ENCODE results near the gene HVCN1. TPM values are rescaled to one million over a fixed set of nuclear protein-coding genes. Genes with fewer than 3 reads are reported as not detected.
A peak's percentile ranks its signal among the peaks of the same experiment; 100 is the strongest.
"Not testable (repeated sequence)": the region's sequence is repeated elsewhere in the genome, so short reads cannot be mapped to it uniquely, and the experiment has no call there.

The HVCN1 gene
- total RNA-seq, 2 experiments from 2014 or later, result 3.9 to 4.1 TPM

GRCh38 chr12:110726028-110726427, 37.1 kb upstream of the HVCN1 start:
- ChIA-PET CTCF (no interaction called here), POLR2A (interaction anchor here (1.1 kb wide), 1 partner anchor 17 kb away, joined by 3 read pairs; the partner anchor contains the start of gene PPP1CC)
- peaks cover 92% of the 10 kb centered on the region for H3K36me3 ChIP-seq (ENCODE audit: insufficient read depth, low read length)
- peaks cover 97% of the 10 kb centered on the region for H3K36me3 Mint-ChIP-seq (ENCODE audit: low read depth)
- no peaks in the 10 kb centered on the region for H3K27me3 ChIP-seq (ENCODE audit: control insufficient read depth in 1 of 2, insufficient read depth in 2 of 2, low read length in 2 of 2)
- no peak overlapping the region for H3K4me3 Mint-ChIP-seq
- TF ChIP-seq CTCF (IDR thresholded peaks at IDR 0.05), result no peak
- no peak overlapping the region for H3K4me3 ChIP-seq (ENCODE audit: low read length)
- no peaks in the 10 kb centered on the region for H3K9me3 ChIP-seq (ENCODE audit: control insufficient read depth in 1 of 2, insufficient read depth in 1 of 2, low read length in 2 of 2)
- DNase-seq, result no peak
- peaks cover 32% of the 10 kb centered on the region for H3K4me1 ChIP-seq (ENCODE audit: insufficient read depth, low read length)
- H3K27ac ChIP-seq (ENCODE audit: low read depth in 1 of 2, low read length in 2 of 2), result no peak overlapping the region
- H3K4me1 Mint-ChIP-seq (ENCODE audit: low read depth), result peaks cover 35% of the 10 kb centered on the region
- no peaks in the 10 kb centered on the region for H3K27me3 Mint-ChIP-seq
- peak overlapping the region; percentile 70 for H3K27ac Mint-ChIP-seq
- intact Hi-C loops (cut with DNase I, micrococcal nuclease), result no loop called here
- no peak for ATAC-seq (ENCODE audit: poor library complexity)
- H3K9me3 Mint-ChIP-seq, result no peaks in the 10 kb centered on the region

- Histone ChIP-seq H3K36me3 (ENCODE audit: insufficient read depth, low read length) (peaks cover 92% of the 10 kb centered on the region), H3K4me1 (ENCODE audit: insufficient read depth, low read length) (peaks cover 32% of the 10 kb centered on the region), H3K27ac (ENCODE audit: low read depth in 1 of 2, low read length in 2 of 2) (no peak overlapping the region), H3K27me3 (ENCODE audit: control insufficient read depth in 1 of 2, insufficient read depth in 2 of 2, low read length in 2 of 2) (no peaks in the 10 kb centered on the region), H3K4me3 (ENCODE audit: low read length) (no peak overlapping the region), H3K9me3 (ENCODE audit: control insufficient read depth in 1 of 2, insufficient read depth in 1 of 2, low read length in 2 of 2) (no peaks in the 10 kb centered on the region)
- Mint-ChIP-seq H3K4me1 (ENCODE audit: low read depth) (peaks cover 28% of the 10 kb centered on the region), H3K27me3 (no peaks in the 10 kb centered on the region), H3K36me3 (ENCODE audit: low read depth) (peaks cover 97% of the 10 kb centered on the region), H3K9me3 (no peaks in the 10 kb centered on the region), H3K27ac (peak overlapping the region; percentile 19), H3K4me3 (no peak overlapping the region)
- no peak for ATAC-seq (ENCODE audit: poor library complexity)
- POLR2A ChIA-PET, result no interaction called here
- CTCF ChIA-PET, result no interaction called here
- no peak for TF ChIP-seq CTCF (IDR thresholded peaks at IDR 0.05)
- DNase-seq, result no peak
- intact Hi-C loops (cut with DNase I, micrococcal nuclease), result no loop called here
Observed at GRCh38 chr12:110725267-110725666, 36.4 kb upstream of the HVCN1 start.

- H3K9me3 ChIP-seq (ENCODE audit: control insufficient read depth in 1 of 2, insufficient read depth in 1 of 2, low read length in 2 of 2); H3K9me3 Mint-ChIP-seq; POLR2A ChIA-PET; H3K27ac Mint-ChIP-seq; CTCF ChIA-PET; ATAC-seq (ENCODE audit: poor library complexity); H3K27ac ChIP-seq (ENCODE audit: low read depth in 1 of 2, low read length in 2 of 2); H3K27me3 Mint-ChIP-seq; intact Hi-C loops (cut with DNase I, micrococcal nuclease); H3K4me3 Mint-ChIP-seq; DNase-seq; H3K4me3 ChIP-seq (ENCODE audit: low read length); H3K27me3 ChIP-seq (ENCODE audit: control insufficient read depth in 1 of 2, insufficient read depth in 2 of 2, low read length in 2 of 2): not testable (repeated sequence)
- H3K4me1 Mint-ChIP-seq (ENCODE audit: low read depth), result peaks cover 20% of the 10 kb centered on the region
- peaks cover 99% of the 10 kb centered on the region for H3K36me3 Mint-ChIP-seq (ENCODE audit: low read depth)
- H3K4me1 ChIP-seq (ENCODE audit: insufficient read depth, low read length), result peaks cover 20% of the 10 kb centered on the region
- H3K36me3 ChIP-seq (ENCODE audit: insufficient read depth, low read length), result peaks cover 96% of the 10 kb centered on the region
Observed at GRCh38 chr12:110722892-110723291, 34.0 kb upstream of the HVCN1 start.

- Histone ChIP-seq H3K4me3 (ENCODE audit: low read length) (no peak overlapping the region), H3K27me3 (ENCODE audit: control insufficient read depth in 1 of 2, insufficient read depth in 2 of 2, low read length in 2 of 2) (no peaks in the 10 kb centered on the region), H3K36me3 (ENCODE audit: insufficient read depth, low read length) (peaks cover 98% of the 10 kb centered on the region), H3K9me3 (ENCODE audit: control insufficient read depth in 1 of 2, insufficient read depth in 1 of 2, low read length in 2 of 2) (no peaks in the 10 kb centered on the region), H3K27ac (ENCODE audit: low read depth in 1 of 2, low read length in 2 of 2) (no peak overlapping the region), H3K4me1 (ENCODE audit: insufficient read depth, low read length) (peaks cover 13% of the 10 kb centered on the region)
- H3K4me1 Mint-ChIP-seq (ENCODE audit: low read depth), result peaks cover 10% of the 10 kb centered on the region
- H3K27ac Mint-ChIP-seq, result peak overlapping the region; percentile 27
- H3K4me3 Mint-ChIP-seq, result no peak overlapping the region
- DNase-seq (no peak), ATAC-seq (ENCODE audit: poor library complexity) (no peak)
- CTCF ChIA-PET, result no interaction called here
- no peaks in the 10 kb centered on the region for H3K9me3 Mint-ChIP-seq
- no peaks in the 10 kb centered on the region for H3K27me3 Mint-ChIP-seq
- intact Hi-C loops (cut with DNase I, micrococcal nuclease), result no loop called here
- POLR2A ChIA-PET, result no interaction called here
- peaks cover 99% of the 10 kb centered on the region for H3K36me3 Mint-ChIP-seq (ENCODE audit: low read depth)
- no peak for TF ChIP-seq CTCF (IDR thresholded peaks at IDR 0.05)
Observed at GRCh38 chr12:110721570-110721969, 32.7 kb upstream of the HVCN1 start.
